Keratinocyte (primary cell): ENCODE data around the gene RGPD3. TPM values are rescaled to one million over a fixed set of nuclear protein-coding genes. Genes with fewer than 3 reads are reported as not detected.
"Not testable (repeated sequence)": the region's sequence is repeated elsewhere in the genome, so short reads cannot be mapped to it uniquely, and the experiment has no call there.

ENCODE experiments used
- DNase-seq: peaks from one replicate; pipeline ENCODE4 v3.0.0-alpha.2; 2011; ENCODE audit warnings: low read depth, missing footprints, low spot score
- FAIRE-seq: peaks from 2 replicates; lab custom pipeline; 2011; peaks lifted over from hg19 to GRCh38; lab: Jason Lieb, UNC
- H2AFZ ChIP-seq: 2 replicates; pipeline ENCODE4 v1.6.0; 2012; ENCODE audit warnings: low read length, control low read depth, inconsistent platforms; ENCODE audit not compliant: control insufficient read depth
- H3K27ac ChIP-seq: 2 replicates; pipeline ENCODE4 v1.5.1; 2011; ENCODE audit warnings: low read length; ENCODE audit not compliant: control insufficient read depth, insufficient read depth
- H3K27me3 ChIP-seq: 3 replicates; pipeline ENCODE4 v1.6.0; 2011; ENCODE audit warnings: low read length; ENCODE audit not compliant: control insufficient read depth, insufficient read depth; ENCODE audit errors: extremely low read depth
- H3K36me3 ChIP-seq, 2 experiments: 2 replicates in 1 of 2; 3 replicates in 1 of 2; pipeline ENCODE4 v1.5.1; 2011; ENCODE audit warnings: low read length in 2 of 2, mild to moderate bottlenecking in 1 of 2; ENCODE audit not compliant: control insufficient read depth in 2 of 2, insufficient read depth in 2 of 2; ENCODE audit errors: extremely low read depth in 1 of 2
- H3K4me1 ChIP-seq: 3 replicates; pipeline ENCODE4 v1.5.1; 2011; ENCODE audit warnings: low read length; ENCODE audit not compliant: control insufficient read depth, insufficient read depth; ENCODE audit errors: extremely low read depth
- H3K4me2 ChIP-seq: 3 replicates; pipeline ENCODE4 v1.6.0; 2011; ENCODE audit warnings: low read depth, low read length; ENCODE audit not compliant: control insufficient read depth, insufficient read depth; ENCODE audit errors: extremely low read depth
- H3K4me3 ChIP-seq, 3 experiments: fragments of 200-600 bp in 1 of 3; sonication (generic) in 1 of 3; 2 replicates in 2 of 3; 3 replicates in 1 of 3; pipeline ENCODE4 v1.5.1; 2011 to 2016; ENCODE audit warnings: low read length in 3 of 3, mild to moderate bottlenecking in 3 of 3, control low read depth in 2 of 3, inconsistent platforms in 1 of 3, low read depth in 1 of 3, mixed read lengths in 1 of 3, mixed run types in 1 of 3, moderate library complexity in 1 of 3; ENCODE audit not compliant: control insufficient read depth in 2 of 3, insufficient read depth in 2 of 3; ENCODE audit errors: extremely low read depth in 1 of 3
- H3K79me2 ChIP-seq: 2 replicates; pipeline ENCODE4 v1.6.0; 2012; ENCODE audit warnings: low read length; ENCODE audit not compliant: control insufficient read depth, insufficient read depth
- H3K9ac ChIP-seq: 3 replicates; pipeline ENCODE4 v1.6.0; 2011; ENCODE audit warnings: low read length; ENCODE audit not compliant: control insufficient read depth, insufficient read depth; ENCODE audit errors: extremely low read depth
- H3K9me1 ChIP-seq: 3 replicates; pipeline ENCODE4 v1.6.0; 2011; ENCODE audit warnings: low read length; ENCODE audit not compliant: control insufficient read depth, insufficient read depth; ENCODE audit errors: extremely low read depth
- H3K9me3 ChIP-seq: 2 replicates; pipeline ENCODE4 v1.5.1; 2012; ENCODE audit warnings: low read depth, low read length; ENCODE audit not compliant: control insufficient read depth
- H4K20me1 ChIP-seq: 3 replicates; pipeline ENCODE4 v1.6.0; 2011; ENCODE audit warnings: low read length; ENCODE audit not compliant: control insufficient read depth, insufficient read depth; ENCODE audit errors: extremely low read depth
- dilution Hi-C: fragments of 300-500 bp; cut with MboI; formaldehyde crosslinking; loops from one replicate; pipeline ENCODE4 v1.7.0; 2020; ENCODE audit warnings: low sequenced_read_pairs; ENCODE audit not compliant: extremely low pct_ligation_motif_present
- polyA plus RNA-seq, 5 experiments: library from polyadenylated mRNA; depleted of rRNA in 3 of 5; stranded (reverse) in 3 of 5; stranded (forward) in 1 of 5; unstranded in 1 of 5; fragments of >200 nt; gene quantifications; 1 replicate in 1 of 5; 2 replicates in 3 of 5; 3 replicates in 1 of 5; pipeline versions ENCODE4 v1.2.1 to v1.2.3, GENCODE V29; 2011 to 2012; ENCODE audit warnings: missing spikeins in 2 of 5, low read depth in 1 of 5, low replicate concordance in 1 of 5

Gene RGPD3
- polyA plus RNA-seq, 1 donor (not counting 4 experiments of a cell fraction or from before 2014, with no cell fraction given): 0.09 TPM

DNA sequence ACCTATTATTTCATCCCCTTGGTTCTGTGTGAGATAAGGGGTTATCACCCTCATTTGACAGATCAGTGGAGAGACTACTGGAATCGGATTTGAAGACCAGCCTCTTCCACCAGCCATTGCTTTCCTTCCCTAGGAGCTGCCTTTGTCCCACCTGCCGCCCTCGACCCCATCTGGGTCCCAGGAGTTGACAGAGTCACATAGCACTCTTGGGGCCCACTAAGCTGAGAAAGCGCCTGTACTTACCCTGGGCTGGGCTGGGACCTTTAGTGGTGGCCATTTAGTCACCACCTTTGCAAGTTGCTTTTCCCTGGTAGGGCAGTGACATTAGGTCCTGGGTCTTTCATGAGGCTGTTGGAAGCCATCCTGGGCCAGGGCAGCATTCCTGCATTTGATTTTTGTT lies 36.6 kb upstream of the RGPD3 start:
- H3K4me2 ChIP-seq, FAIRE-seq, dilution Hi-C loops, H2AFZ ChIP-seq, H3K9me1 ChIP-seq, H3K9me3 ChIP-seq, H3K27ac ChIP-seq, H3K4me3 ChIP-seq, H4K20me1 ChIP-seq, DNase-seq, H3K79me2 ChIP-seq, H3K9ac ChIP-seq, H3K27me3 ChIP-seq, H3K36me3 ChIP-seq, H3K4me1 ChIP-seq: not testable (repeated sequence)

DNA sequence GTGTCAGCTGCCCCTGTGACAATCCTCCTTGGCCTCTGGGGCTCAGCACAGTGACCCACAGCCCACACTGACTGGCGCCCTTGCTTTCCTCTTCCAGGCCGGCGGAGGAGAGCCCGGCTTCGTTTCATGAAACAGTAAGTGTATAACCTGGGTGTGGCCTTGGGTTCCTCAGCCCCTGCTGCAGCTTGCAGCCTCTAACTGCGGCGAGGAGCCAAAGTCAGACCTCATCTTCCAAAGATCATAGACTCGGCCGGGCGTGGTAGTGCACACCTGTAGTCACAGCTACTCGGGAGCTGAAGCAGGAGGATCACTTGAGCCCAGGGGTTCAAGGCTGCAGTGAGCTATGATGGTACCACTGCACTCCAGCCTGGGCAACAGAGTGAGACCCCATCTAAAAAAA lies 36.0 kb upstream of the RGPD3 start:
- H3K9me3 ChIP-seq, H3K4me2 ChIP-seq, H3K27me3 ChIP-seq, H2AFZ ChIP-seq, H3K4me1 ChIP-seq, H3K79me2 ChIP-seq, H3K9me1 ChIP-seq, dilution Hi-C loops, DNase-seq, H3K9ac ChIP-seq, H4K20me1 ChIP-seq, H3K4me3 ChIP-seq, H3K27ac ChIP-seq, FAIRE-seq, H3K36me3 ChIP-seq: not testable (repeated sequence)

DNA sequence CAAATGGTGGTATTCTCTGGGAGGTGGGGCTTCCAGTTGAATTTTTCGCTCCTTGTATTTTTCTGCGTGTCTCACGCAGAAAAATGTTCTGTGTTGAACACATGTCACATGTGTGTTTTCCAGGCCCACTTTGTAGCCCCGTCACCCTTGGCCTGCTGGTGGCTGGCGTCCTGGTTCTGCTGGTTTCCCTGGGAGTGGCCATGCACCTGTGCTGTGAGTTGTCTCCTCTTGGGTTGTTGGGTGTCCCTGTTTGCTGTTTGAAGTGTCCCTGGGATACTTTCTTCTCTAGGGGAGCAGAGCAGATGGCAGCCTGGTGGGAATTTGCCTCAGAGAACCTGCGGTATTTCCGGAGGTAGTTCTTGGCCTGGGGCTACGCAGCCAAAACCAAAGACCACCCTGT lies 34.1 kb upstream of the RGPD3 start:
- dilution Hi-C loops, DNase-seq, H3K36me3 ChIP-seq, H3K9me3 ChIP-seq, H3K27me3 ChIP-seq, H2AFZ ChIP-seq, H3K9me1 ChIP-seq, H3K4me3 ChIP-seq, H3K4me2 ChIP-seq, H3K79me2 ChIP-seq, H3K27ac ChIP-seq, H3K4me1 ChIP-seq, H4K20me1 ChIP-seq, H3K9ac ChIP-seq, FAIRE-seq: not testable (repeated sequence)

DNA sequence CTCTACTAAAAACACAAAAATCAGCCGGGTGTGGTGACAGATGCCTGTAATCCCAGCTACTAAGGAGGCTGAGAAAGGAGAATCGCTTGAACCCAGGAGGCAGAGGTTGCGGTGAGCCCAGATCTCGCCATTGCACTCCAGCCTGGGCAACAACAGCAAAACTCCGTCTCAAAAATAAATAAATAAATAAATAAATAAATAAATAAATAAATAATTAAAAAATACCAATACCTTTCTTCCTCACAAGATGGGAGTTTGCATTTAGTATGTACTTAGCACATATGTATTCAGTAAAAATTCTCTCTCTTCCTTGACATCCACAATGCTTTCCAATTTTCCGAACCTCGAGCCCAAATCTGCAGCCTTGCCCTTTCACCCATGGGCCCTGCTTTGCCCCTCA lies 32.1 kb upstream of the RGPD3 start:
- FAIRE-seq, H3K9me3 ChIP-seq, dilution Hi-C loops, H3K36me3 ChIP-seq, H3K79me2 ChIP-seq, DNase-seq, H3K4me3 ChIP-seq, H3K9ac ChIP-seq, H4K20me1 ChIP-seq, H3K4me2 ChIP-seq, H3K9me1 ChIP-seq, H3K27me3 ChIP-seq, H2AFZ ChIP-seq, H3K4me1 ChIP-seq, H3K27ac ChIP-seq: not testable (repeated sequence)

DNA sequence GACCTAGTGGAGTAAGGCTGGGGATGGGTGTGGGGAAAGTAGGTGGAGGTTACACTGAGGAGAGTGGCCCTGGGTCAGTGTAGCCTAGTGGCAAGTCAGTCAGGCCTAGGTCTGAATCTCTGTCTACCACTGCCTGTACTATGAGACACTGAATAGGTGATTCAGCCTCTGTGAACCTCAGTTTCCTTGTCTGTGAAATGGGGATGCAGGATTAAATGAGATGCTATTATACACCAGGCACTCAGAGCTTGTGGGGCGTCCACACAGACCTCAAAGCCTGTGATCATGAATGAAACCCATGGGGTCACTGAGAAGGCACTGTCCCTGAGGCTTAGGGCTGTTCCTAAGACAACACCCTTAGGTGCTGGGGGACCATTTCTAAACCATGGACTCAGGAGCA lies 30.3 kb upstream of the RGPD3 start:
- H3K79me2 ChIP-seq, H3K36me3 ChIP-seq, H3K9me1 ChIP-seq, H3K9ac ChIP-seq, DNase-seq, H3K4me1 ChIP-seq, H3K9me3 ChIP-seq, H3K27me3 ChIP-seq, H3K4me2 ChIP-seq, H2AFZ ChIP-seq, H3K4me3 ChIP-seq, dilution Hi-C loops, H4K20me1 ChIP-seq, H3K27ac ChIP-seq: not testable (repeated sequence)
- FAIRE-seq: peak; percentile 17
